Uterus (tissue), 2 donors: Measurements from ENCODE around the gene DRD2.

ENCODE experiments used
- CTCF ChIP-seq, 4 experiments: fragments of 200-600 bp in 2 of 4; fragments of 450-650 bp in 2 of 4; sonication (generic) in 2 of 4; IDR thresholded peaks; one replicate each; pipeline ENCODE4 v1.5.1; 2016 to 2019; ENCODE audit warnings: antibody characterized with exemption in 4 of 4, mild to moderate bottlenecking in 2 of 4, moderate library complexity in 1 of 4
- POLR2A ChIP-seq, 2 donors: fragments of 450-650 bp; IDR thresholded peaks; one replicate each; pipeline ENCODE4 v1.6.1; 2016; ENCODE audit warnings: antibody characterized with exemption in 2 of 2, mild to moderate bottlenecking in 1 of 2, moderate library complexity in 1 of 2

GRCh38 chr11:113394919-113395318 lies 80.3 kb downstream of the DRD2 start:
- TF ChIP-seq CTCF (IDR thresholded peaks at IDR 0.05) (no peak), POLR2A (IDR thresholded peaks at IDR 0.05) (no peak)
